Coronary artery (tissue), 2 donors: Measurements from ENCODE around the gene ANKRD31.

ENCODE experiments used
- DNase-seq: peaks from one replicate; pipeline ENCODE4 v3.0.0-alpha.2; 2017; ENCODE audit warnings: low spot score
- H3K27ac ChIP-seq, 2 donors: fragments of 200-600 bp; sonication (generic); one replicate each; pipeline ENCODE4 v1.5.1; 2016 to 2019
- H3K4me3 ChIP-seq: fragments of 200-600 bp; sonication (generic); 2 replicates; pipeline ENCODE4 v1.5.1; 2016; ENCODE audit warnings: mild to moderate bottlenecking, moderate library complexity
- TF ChIP-seq, protein P1 (sequence below): fragments of 200-600 bp; sonication (generic); IDR thresholded peaks from one replicate; pipeline ENCODE4 v1.5.1; 2019; ENCODE audit warnings: antibody characterized with exemption

Gene ANKRD31

DNA sequence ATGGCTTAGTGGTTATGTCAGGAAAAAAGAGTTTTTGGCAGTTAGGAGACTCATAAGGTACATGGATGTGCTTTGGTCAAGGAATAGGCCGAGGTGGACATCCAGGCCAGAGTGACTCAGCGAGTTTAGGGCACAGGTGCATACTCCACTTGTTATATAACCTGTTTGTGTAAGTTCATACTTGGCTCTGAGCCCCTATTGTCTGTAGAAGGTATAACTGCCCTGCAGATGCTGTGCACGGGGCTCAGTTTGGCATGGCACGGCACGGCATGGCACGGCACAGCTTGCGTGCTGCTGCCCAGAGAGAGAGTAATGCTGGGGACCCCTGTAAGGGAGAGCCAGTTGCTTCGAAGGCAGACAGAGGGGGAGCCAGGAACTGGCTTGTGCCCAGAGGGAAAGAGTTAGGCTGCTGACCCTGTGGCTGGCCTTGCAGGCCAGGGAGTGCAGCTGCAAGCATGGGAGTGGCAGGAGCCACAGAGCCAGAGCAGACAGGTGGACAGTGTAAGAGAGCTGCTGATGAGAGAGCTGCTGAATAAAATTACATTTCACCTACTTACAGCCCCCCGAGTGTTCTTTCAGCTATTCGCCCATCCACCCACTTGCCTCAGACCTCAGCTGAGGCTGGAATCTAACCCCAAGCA lies 216.5 kb downstream of the ANKRD31 start:
- H3K4me3 ChIP-seq: no peak overlapping the region
- TF ChIP-seq, protein P1, sequence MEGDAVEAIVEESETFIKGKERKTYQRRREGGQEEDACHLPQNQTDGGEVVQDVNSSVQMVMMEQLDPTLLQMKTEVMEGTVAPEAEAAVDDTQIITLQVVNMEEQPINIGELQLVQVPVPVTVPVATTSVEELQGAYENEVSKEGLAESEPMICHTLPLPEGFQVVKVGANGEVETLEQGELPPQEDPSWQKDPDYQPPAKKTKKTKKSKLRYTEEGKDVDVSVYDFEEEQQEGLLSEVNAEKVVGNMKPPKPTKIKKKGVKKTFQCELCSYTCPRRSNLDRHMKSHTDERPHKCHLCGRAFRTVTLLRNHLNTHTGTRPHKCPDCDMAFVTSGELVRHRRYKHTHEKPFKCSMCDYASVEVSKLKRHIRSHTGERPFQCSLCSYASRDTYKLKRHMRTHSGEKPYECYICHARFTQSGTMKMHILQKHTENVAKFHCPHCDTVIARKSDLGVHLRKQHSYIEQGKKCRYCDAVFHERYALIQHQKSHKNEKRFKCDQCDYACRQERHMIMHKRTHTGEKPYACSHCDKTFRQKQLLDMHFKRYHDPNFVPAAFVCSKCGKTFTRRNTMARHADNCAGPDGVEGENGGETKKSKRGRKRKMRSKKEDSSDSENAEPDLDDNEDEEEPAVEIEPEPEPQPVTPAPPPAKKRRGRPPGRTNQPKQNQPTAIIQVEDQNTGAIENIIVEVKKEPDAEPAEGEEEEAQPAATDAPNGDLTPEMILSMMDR: no peak
- DNase-seq: no peak
- H3K27ac ChIP-seq: no peak overlapping the region

DNA sequence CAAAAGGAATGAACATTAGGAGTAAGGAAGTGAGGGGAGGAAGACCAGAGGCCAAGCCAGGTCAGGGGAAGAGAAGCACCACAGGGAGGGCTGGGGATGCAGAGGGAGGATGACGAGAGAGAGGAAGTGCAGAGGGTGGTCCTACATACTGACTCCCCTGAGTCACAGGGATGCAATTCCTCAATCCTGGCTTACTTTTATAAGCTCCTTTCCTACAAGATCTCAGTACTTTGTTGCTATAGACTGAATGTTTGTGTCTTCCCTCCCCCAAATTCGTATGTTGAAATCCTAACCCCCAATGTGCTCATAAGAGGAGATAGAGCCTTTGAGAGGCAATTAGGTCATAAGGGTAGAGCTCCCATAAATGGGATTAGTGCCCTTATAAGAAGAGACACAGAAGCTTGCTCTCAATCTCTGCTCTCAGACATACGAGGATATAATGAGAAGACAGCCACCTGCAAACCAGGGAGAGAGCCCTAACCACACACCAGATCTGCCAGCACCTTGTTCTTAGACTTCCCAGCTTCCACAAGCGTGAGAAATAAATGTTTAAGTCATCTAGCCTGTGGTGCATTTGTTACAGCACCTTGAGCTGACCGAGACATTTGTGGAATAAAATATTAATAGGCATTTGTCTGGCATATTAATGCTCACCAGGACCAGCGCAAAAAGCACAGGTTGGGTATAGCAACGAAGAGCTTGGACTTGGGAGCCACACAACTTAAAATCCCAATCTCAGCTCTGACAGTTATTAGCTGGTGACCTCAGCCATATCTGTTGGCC lies 217.7 kb downstream of the ANKRD31 start:
- no peak for DNase-seq
- TF ChIP-seq, protein P1: no peak
- no peak overlapping the region for H3K4me3 ChIP-seq
- no peak overlapping the region for H3K27ac ChIP-seq
